Erythroblast (primary cell): ENCODE results near the gene SMIM22.

Experiments
- GATA1 ChIP-seq: IDR thresholded peaks from 2 replicates; pipeline ENCODE4 v1.6.1; 2011; ENCODE audit warnings: low read depth, mild to moderate bottlenecking, control low read depth, low read length, moderate library complexity
- POLR2A ChIP-seq: IDR thresholded peaks from 2 replicates; pipeline ENCODE4 v1.6.1; 2011; ENCODE audit warnings: mild to moderate bottlenecking, low read length

GRCh38 chr16:4785758-4786433 is 9.3 kb upstream of the SMIM22 start:
- TF ChIP-seq POLR2A (no peak), GATA1 (no peak)
